ENCODE measurements around the gene ITGB6.

- TF ChIP-seq POLR2A (IDR thresholded peaks at IDR 0.05; ENCODE audit: low read depth, low read length) (no peak), TAF1 (IDR thresholded peaks at IDR 0.05; ENCODE audit: borderline replicate concordance, low read depth, low read length) (no peak)
These were observed 90.8 kb downstream of the ITGB6 start for GRCh38 chr2:160109243-160109642.
